Right cardiac atrium (tissue), 5 donors: ENCODE measurements around the gene SUFU. TPM values are rescaled to one million over a fixed set of nuclear protein-coding genes. Genes with fewer than 3 reads are reported as not detected.
A peak's percentile ranks its signal among the peaks of the same experiment; 100 is the strongest.
"Not testable (repeated sequence)": the region's sequence is repeated elsewhere in the genome, so short reads cannot be mapped to it uniquely, and the experiment has no call there.

Experiments used
- ATAC-seq, 2 donors: fragments of 200-7000 bp; cut with Tn5 transposase; one replicate each; pipeline versions ENCODE4 v1.8.0 to v1.9.1; 2020; ENCODE audit warnings: moderate library complexity in 2 of 2, mild to moderate bottlenecking in 1 of 2
- DNase-seq, 3 donors: peaks; one replicate each; pipeline ENCODE4 v3.0.0-alpha.2; 2020
- H3K27ac ChIP-seq: one replicate; pipeline ENCODE4 v1.5.1; 2013; ENCODE audit warnings: mild to moderate bottlenecking, low read length, control low read depth, moderate library complexity
- H3K27me3 ChIP-seq: one replicate; pipeline ENCODE4 v1.6.1; 2013; ENCODE audit not compliant: control insufficient read depth, insufficient read depth
- H3K4me1 ChIP-seq: one replicate; pipeline ENCODE4 v1.6.1; 2013; ENCODE audit warnings: low read length; ENCODE audit not compliant: control insufficient read depth, insufficient read depth
- H3K4me3 ChIP-seq: one replicate; pipeline ENCODE4 v1.5.1; 2013; ENCODE audit warnings: low read length, control low read depth
- H3K9me3 ChIP-seq: one replicate; pipeline ENCODE4 v1.6.1; 2013; ENCODE audit warnings: low read length; ENCODE audit not compliant: control insufficient read depth
- WGBS: extraction: QIAGEN DNeasy Blood & Tissue Kit; methylation state at CpG from one replicate; pipeline ENCODE4 v1.1.7; 2013; 5-methylcytosine and 5-hydroxymethylcytosine counted together
- intact Hi-C, 4 donors: fragments of 100-400 bp; cut with DNase I; formaldehyde crosslinking; loops; one replicate each; pipeline versions ENCODE4 v1.11.0 to v1.14.0; 2022 to 2023
- polyA plus RNA-seq: library from polyadenylated mRNA; stranded (reverse); fragments of 200-250 nt; gene quantifications from one replicate; pipeline ENCODE4 v1.2.3, GENCODE V29; 2013
- total RNA-seq, 4 donors: library from RNA; stranded (reverse); fragmentation: NEBNext Ultra II Directional; extraction: Animal tissue kit (Norgen Biotek cat#: 25700); gene quantifications; one replicate each; pipeline ENCODE4 v1.2.1, GENCODE V29; 2021
- donor health status: healthy with polysubstance abuse.
- donor health status: DM: no; HTN: yes; CAD: no.
- donor health status: DM: no; HTN: no; CAD: no.
- donor health status: DM: no; HTN: yes; CAD: no; lungs with severe emphysema.
- donor health status: DM: yes; HTN: yes; CAD: no.

Gene SUFU
- total and polyA plus RNA-seq, 5 donors, result 6.7 to 11.8 (median 11.4) TPM

- Histone ChIP-seq H3K4me3 (no peak overlapping the region), H3K27me3 (no peaks in the 10 kb centered on the region)
- intact Hi-C loops, result no loop called here
Measured at GRCh38 chr10:102484021-102484420, 19.8 kb upstream of the SUFU start.

GRCh38 chr10:102485093-102485784 is 18.5 kb upstream of the SUFU start:
- Histone ChIP-seq H3K4me3 (no peak overlapping the region), H3K27me3 (no peaks in the 10 kb centered on the region), H3K4me1 (no peaks in the 10 kb centered on the region), H3K27ac (no peak overlapping the region), H3K9me3 (no peaks in the 10 kb centered on the region)
- intact Hi-C loops, result no loop called here
- DNase-seq (no peak), ATAC-seq (no peak)
- WGBS, result 87% methylated on average over 18 of the region's 18 CpGs

More at GRCh38 chr10:102484021-102484420, 19.8 kb upstream of the SUFU start:
- H3K9me3 ChIP-seq, result no peaks in the 10 kb centered on the region
- 93% methylated on average over 13 of the region's 13 CpGs for WGBS
- DNase-seq (peak in 1 of 3 donors; percentile 35), ATAC-seq (no peak)
- H3K27ac ChIP-seq, result no peak overlapping the region
- H3K4me1 ChIP-seq, result peaks cover 3% of the 10 kb centered on the region

GRCh38 chr10:102491136-102491535 is 12.6 kb upstream of the SUFU start:
- Histone ChIP-seq H3K4me1 (peaks cover 14% of the 10 kb centered on the region), H3K27ac (no peak overlapping the region), H3K9me3 (no peaks in the 10 kb centered on the region), H3K4me3 (no peak overlapping the region), H3K27me3 (no peaks in the 10 kb centered on the region)
- DNase-seq, result no peak
- intact Hi-C loops, result no loop called here
- 82% methylated on average over 4 of the region's 4 CpGs for WGBS
- no peak for ATAC-seq

GRCh38 chr10:102492344-102492939 is 11.3 kb upstream of the SUFU start:
- DNase-seq (no peak), ATAC-seq (no peak)
- 89% methylated on average over 7 of the region's 7 CpGs for WGBS
- H3K9me3 ChIP-seq, result no peaks in the 10 kb centered on the region
- H3K4me1 ChIP-seq, result peaks cover 14% of the 10 kb centered on the region
- peak overlapping the region; percentile 6 for H3K27ac ChIP-seq
- intact Hi-C loops, result no loop called here
- no peaks in the 10 kb centered on the region for H3K27me3 ChIP-seq
- no peak overlapping the region for H3K4me3 ChIP-seq

GRCh38 chr10:102492983-102493382 is 10.8 kb upstream of the SUFU start:
- WGBS, result 27% methylated on average over 2 of the region's 2 CpGs
- H3K9me3 ChIP-seq, result no peaks in the 10 kb centered on the region
- no peak overlapping the region for H3K4me3 ChIP-seq
- intact Hi-C loops, result no loop called here
- H3K27me3 ChIP-seq, result no peaks in the 10 kb centered on the region
- H3K27ac ChIP-seq, result peak overlapping the region; percentile 54
- DNase-seq, result no peak
- ATAC-seq, result peak; percentile 53 to 83
- peaks cover 14% of the 10 kb centered on the region for H3K4me1 ChIP-seq

- intact Hi-C loops, result no loop called here
- Histone ChIP-seq H3K9me3 (no peaks in the 10 kb centered on the region), H3K27me3 (no peaks in the 10 kb centered on the region), H3K4me3 (no peak overlapping the region), H3K27ac (peak overlapping the region; percentile 36), H3K4me1 (peaks cover 14% of the 10 kb centered on the region)
- ATAC-seq (no peak), DNase-seq (no peak)
- WGBS, result 88% methylated on average over 2 of the region's 2 CpGs
Measured at GRCh38 chr10:102493771-102494170, 10.0 kb upstream of the SUFU start.

GRCh38 chr10:102497545-102497944 is 6.2 kb upstream of the SUFU start:
- DNase-seq (no peak), ATAC-seq (no peak)
- Histone ChIP-seq H3K27ac (no peak overlapping the region), H3K9me3 (no peaks in the 10 kb centered on the region), H3K27me3 (no peaks in the 10 kb centered on the region), H3K4me3 (no peak overlapping the region), H3K4me1 (peaks cover 10% of the 10 kb centered on the region)
- intact Hi-C loops, result no loop called here
- WGBS, result 98% methylated on average over 1 of the region's 1 CpG

- Histone ChIP-seq H3K27me3 (no peaks in the 10 kb centered on the region), H3K4me3 (no peak overlapping the region), H3K4me1 (peaks cover 1% of the 10 kb centered on the region), H3K27ac (no peak overlapping the region), H3K9me3 (no peaks in the 10 kb centered on the region)
- 78% methylated on average over 3 of the region's 3 CpGs for WGBS
- intact Hi-C loops, result no loop called here
- DNase-seq (no peak), ATAC-seq (no peak)
Measured at GRCh38 chr10:102499356-102499755, 4.4 kb upstream of the SUFU start.

GRCh38 chr10:102500686-102501085 is 3.1 kb upstream of the SUFU start:
- H3K27ac ChIP-seq, ATAC-seq, H3K9me3 ChIP-seq, H3K4me1 ChIP-seq, H3K27me3 ChIP-seq, DNase-seq, H3K4me3 ChIP-seq: not testable (repeated sequence)
- WGBS, result 93% methylated on average over 13 of the region's 13 CpGs
- intact Hi-C loops, result loop anchor here in 1 of 4 donors (5.0 kb wide), 1 partner anchor 82 kb away; no protein-coding TSS in a partner anchor

GRCh38 chr10:102501201-102502028 is 2.4 kb upstream of the SUFU start:
- ATAC-seq (no peak), DNase-seq (no peak)
- Histone ChIP-seq H3K4me1 (peaks cover 3% of the 10 kb centered on the region), H3K9me3 (no peaks in the 10 kb centered on the region), H3K27ac (peak overlapping the region; percentile 89), H3K27me3 (no peaks in the 10 kb centered on the region), H3K4me3 (peak overlapping the region; percentile 82)
- WGBS, result 2% methylated on average over 23 of the region's 23 CpGs
- intact Hi-C loops, result loop anchor here in 1 of 4 donors (5.0 kb wide), 1 partner anchor 81 kb away; no protein-coding TSS in a partner anchor

GRCh38 chr10:102502029-102502336 is 1.8 kb upstream of the SUFU start:
- DNase-seq, result peak; percentile 99 to 100 (median 100)
- peak; percentile 91 for ATAC-seq
- Histone ChIP-seq H3K27ac (peak overlapping the region; percentile 83), H3K4me3 (peak overlapping the region; percentile 82), H3K27me3 (no peaks in the 10 kb centered on the region), H3K4me1 (peaks cover 6% of the 10 kb centered on the region), H3K9me3 (no peaks in the 10 kb centered on the region)
- WGBS, result under 1% methylated on average over 19 of the region's 19 CpGs
- intact Hi-C loops, result loop anchor here in 1 of 4 donors (5.0 kb wide), 1 partner anchor 80 kb away; no protein-coding TSS in a partner anchor
